Measurements from ENCODE around the gene TPI1.

Gene TPI1

DNA sequence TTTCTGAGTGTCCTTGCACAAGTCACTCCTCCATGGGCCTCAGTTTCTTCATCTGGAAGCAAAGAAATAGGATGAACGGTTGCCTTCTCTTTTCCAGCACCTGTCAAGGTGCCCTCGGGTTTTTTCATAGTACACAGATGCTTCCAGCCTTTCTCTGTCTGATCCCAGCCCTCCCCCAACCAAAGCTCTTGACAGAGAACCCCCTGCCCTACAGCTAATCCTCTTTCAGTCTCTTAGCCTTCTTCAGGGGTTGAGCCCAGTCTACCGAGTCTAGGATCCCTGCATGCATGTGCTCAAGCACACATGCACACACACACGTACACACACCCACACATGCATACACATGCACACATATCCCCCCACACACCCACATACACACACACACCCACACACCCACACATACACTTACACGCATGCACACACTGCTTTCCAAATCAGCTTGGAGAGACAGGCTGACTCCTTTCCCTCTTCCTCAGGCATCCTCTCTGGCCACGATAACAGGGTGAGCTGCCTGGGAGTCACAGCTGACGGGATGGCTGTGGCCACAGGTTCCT, 20.9 kb upstream of the TPI1 start:
- Histone ChIP-seq H3K4me3 (ENCODE audit: insufficient read depth, low read depth, low read length, poor library complexity, severe bottlenecking) (no peak overlapping the region), H3K9me3 (ENCODE audit: control insufficient read depth, low read length) (no peaks in the 10 kb centered on the region), H3K36me3 (ENCODE audit: control insufficient read depth, insufficient read depth, low read length) (no peaks in the 10 kb centered on the region), H3K27ac (ENCODE audit: insufficient read depth, low read length, poor library complexity, severe bottlenecking) (no peak overlapping the region), H3K27me3 (replicated peaks; ENCODE audit: control insufficient read depth, insufficient read depth, low read length, poor library complexity, severe bottlenecking) (no peaks in the 10 kb centered on the region), H3K4me1 (ENCODE audit: control insufficient read depth, insufficient read depth, low read length, poor library complexity, severe bottlenecking) (peaks cover 4% of the 10 kb centered on the region)
- DNase-seq, result no peak

DNA sequence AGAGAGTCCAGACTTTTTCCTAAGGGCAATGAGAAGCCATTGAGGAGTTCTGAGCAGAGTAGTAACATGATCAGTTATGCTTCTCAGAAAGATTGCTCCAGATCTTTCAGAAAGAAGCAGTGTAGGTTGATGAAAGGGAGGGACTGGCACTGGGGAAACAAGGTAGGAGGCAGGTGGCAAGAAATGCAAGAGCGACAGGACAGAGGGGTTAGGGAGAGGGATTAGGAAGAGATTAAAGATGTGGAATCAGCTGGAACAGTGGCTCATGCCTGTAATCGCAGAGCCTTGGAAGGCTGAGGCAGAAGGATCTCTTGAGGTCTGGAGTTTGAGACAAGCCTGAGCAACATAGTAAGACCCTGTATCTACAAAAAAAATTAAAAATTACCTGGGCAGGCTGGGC, 19.7 kb upstream of the TPI1 start:
- Histone ChIP-seq H3K4me3 (ENCODE audit: insufficient read depth, low read depth, low read length, poor library complexity, severe bottlenecking) (no peak overlapping the region), H3K36me3 (ENCODE audit: control insufficient read depth, insufficient read depth, low read length) (no peaks in the 10 kb centered on the region), H3K27me3 (replicated peaks; ENCODE audit: control insufficient read depth, insufficient read depth, low read length, poor library complexity, severe bottlenecking) (no peaks in the 10 kb centered on the region), H3K27ac (ENCODE audit: insufficient read depth, low read length, poor library complexity, severe bottlenecking) (no peak overlapping the region), H3K9me3 (ENCODE audit: control insufficient read depth, low read length) (no peaks in the 10 kb centered on the region), H3K4me1 (ENCODE audit: control insufficient read depth, insufficient read depth, low read length, poor library complexity, severe bottlenecking) (peaks cover 6% of the 10 kb centered on the region)
- DNase-seq, result no peak

DNA sequence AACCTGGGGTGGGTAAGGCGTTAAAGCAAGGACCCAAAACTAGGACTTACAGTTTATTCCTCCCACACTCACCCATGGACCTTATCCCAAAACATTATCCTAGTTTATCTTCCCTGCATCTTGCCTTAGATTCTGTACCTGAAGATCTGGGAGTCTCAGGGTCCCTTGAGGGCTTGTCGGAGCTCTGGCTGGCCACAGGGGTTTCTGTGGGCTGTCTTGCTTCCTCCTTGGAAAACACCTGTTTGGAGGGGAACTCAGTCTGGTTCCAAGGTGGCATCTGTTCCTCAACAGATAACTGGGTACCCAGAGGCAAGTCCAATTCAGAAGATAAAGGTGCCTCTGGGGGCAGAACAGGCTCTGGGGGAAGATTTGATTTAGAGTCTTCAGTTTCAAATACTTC, 17.9 kb upstream of the TPI1 start:
- Histone ChIP-seq H3K36me3 (ENCODE audit: control insufficient read depth, insufficient read depth, low read length) (no peaks in the 10 kb centered on the region), H3K4me3 (ENCODE audit: insufficient read depth, low read depth, low read length, poor library complexity, severe bottlenecking) (no peak overlapping the region), H3K27me3 (replicated peaks; ENCODE audit: control insufficient read depth, insufficient read depth, low read length, poor library complexity, severe bottlenecking) (no peaks in the 10 kb centered on the region), H3K9me3 (ENCODE audit: control insufficient read depth, low read length) (no peaks in the 10 kb centered on the region), H3K4me1 (ENCODE audit: control insufficient read depth, insufficient read depth, low read length, poor library complexity, severe bottlenecking) (peaks cover 23% of the 10 kb centered on the region), H3K27ac (ENCODE audit: insufficient read depth, low read length, poor library complexity, severe bottlenecking) (no peak overlapping the region)
- DNase-seq, result no peak

DNA sequence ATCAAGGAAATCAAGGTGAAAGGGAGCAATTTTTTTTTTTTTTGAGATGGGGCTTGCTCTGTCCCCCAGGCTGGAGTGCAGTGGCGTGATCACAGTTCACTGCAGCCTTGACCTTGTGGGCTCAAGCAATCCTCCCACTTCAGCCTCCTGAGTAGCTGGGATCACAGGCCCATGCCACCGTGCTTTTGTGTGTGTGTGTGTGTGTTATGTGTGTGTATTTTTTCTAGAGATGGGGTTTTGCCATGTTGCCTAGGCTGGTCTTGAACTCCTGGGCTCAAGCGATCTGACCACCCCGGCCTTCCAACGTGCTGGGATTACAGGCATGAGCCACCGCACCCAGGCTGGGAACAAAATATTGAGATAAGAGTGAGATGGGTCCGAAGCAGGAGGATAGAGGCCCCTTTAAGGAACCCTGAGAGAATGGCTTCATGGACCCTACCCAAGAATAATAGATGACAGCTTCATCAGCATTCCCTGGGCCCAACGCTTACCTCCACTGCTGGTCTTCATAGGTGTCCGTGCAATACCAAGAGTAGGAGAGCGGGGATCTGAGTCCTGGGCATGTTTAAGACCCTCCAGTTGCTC, 17.3 kb upstream of the TPI1 start:
- no peaks in the 10 kb centered on the region for H3K27me3 ChIP-seq (replicated peaks; ENCODE audit: control insufficient read depth, insufficient read depth, low read length, poor library complexity, severe bottlenecking)
- no peaks in the 10 kb centered on the region for H3K36me3 ChIP-seq (ENCODE audit: control insufficient read depth, insufficient read depth, low read length)
- H3K27ac ChIP-seq (ENCODE audit: insufficient read depth, low read length, poor library complexity, severe bottlenecking), result no peak overlapping the region
- no peak for DNase-seq
- no peaks in the 10 kb centered on the region for H3K9me3 ChIP-seq (ENCODE audit: control insufficient read depth, low read length)
- H3K4me1 ChIP-seq (ENCODE audit: control insufficient read depth, insufficient read depth, low read length, poor library complexity, severe bottlenecking), result peaks cover 23% of the 10 kb centered on the region
- H3K4me3 ChIP-seq (ENCODE audit: insufficient read depth, low read depth, low read length, poor library complexity, severe bottlenecking), result no peak overlapping the region

DNA sequence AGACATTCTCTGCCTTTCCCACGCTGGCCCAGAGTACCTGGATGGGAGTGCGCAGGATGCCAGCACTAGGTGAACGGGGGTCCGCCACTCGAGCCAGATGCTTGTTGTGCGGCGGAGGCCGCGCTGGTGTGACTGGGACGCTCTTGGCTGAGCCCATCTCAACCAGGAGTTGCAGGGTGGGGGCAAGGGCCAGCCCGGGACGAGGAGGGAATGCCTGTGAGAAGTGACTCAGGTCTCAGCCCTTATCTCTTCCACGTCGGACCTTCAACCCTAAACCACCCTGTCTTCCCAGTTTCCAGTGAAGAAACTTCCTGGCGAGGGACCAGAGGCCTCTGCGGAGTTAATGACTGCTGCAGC, 16.6 kb upstream of the TPI1 start:
- H3K27ac ChIP-seq (ENCODE audit: insufficient read depth, low read length, poor library complexity, severe bottlenecking), result no peak overlapping the region
- peak overlapping the region; percentile 87 for H3K4me3 ChIP-seq (ENCODE audit: insufficient read depth, low read depth, low read length, poor library complexity, severe bottlenecking)
- H3K27me3 ChIP-seq (replicated peaks; ENCODE audit: control insufficient read depth, insufficient read depth, low read length, poor library complexity, severe bottlenecking), result no peaks in the 10 kb centered on the region
- H3K9me3 ChIP-seq (ENCODE audit: control insufficient read depth, low read length), result no peaks in the 10 kb centered on the region
- peaks cover 4% of the 10 kb centered on the region for H3K36me3 ChIP-seq (ENCODE audit: control insufficient read depth, insufficient read depth, low read length)
- H3K4me1 ChIP-seq (ENCODE audit: control insufficient read depth, insufficient read depth, low read length, poor library complexity, severe bottlenecking), result peaks cover 23% of the 10 kb centered on the region
- DNase-seq, result no peak

DNA sequence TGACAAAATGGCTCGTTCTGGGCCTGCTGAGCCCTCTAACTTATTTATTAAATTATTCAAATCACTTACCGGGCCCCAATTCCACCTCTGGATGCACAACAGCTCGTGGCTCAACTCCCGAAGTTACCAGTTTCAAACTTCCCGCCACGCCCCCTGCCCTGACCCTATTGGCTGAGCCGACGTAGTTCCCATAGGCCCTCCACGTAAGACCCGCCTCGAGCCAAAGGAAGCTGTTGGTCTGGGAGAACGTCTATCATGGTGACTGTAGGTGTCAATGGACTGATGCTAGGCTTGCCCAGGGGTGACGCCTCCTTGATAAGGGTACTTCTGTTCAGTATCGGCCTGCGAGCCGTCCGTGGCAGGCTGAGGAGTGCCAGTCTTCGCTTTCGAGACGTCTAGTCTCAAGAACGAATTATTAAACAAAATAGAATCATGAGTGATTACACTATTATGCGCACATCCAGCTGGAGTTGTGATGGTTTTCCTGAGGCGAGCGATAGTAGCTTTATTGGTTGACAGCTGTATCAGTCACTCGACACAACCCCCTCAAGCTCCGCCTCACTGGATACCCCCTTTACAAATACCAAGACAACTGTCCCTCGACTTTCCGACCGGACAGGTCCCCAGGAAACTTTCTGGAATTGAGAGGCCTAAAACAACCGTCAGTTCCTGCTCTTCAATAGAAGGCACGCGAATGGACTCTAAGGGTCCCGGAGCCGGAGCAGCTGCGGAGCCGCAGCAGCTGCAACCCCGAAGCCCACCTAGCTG, 16.0 kb upstream of the TPI1 start, which contains the start of gene CDCA3:
CDCA3 (minus strand) TSS at position 134 of the 768 bp plus-strand sequence. CDS start 334 bp downstream, outside the sequence.
- no peaks in the 10 kb centered on the region for H3K27me3 ChIP-seq (replicated peaks; ENCODE audit: control insufficient read depth, insufficient read depth, low read length, poor library complexity, severe bottlenecking)
- H3K36me3 ChIP-seq (ENCODE audit: control insufficient read depth, insufficient read depth, low read length), result peaks cover 10% of the 10 kb centered on the region
- peak within 1 kb of the TSS; percentile 93 for H3K27ac ChIP-seq (ENCODE audit: insufficient read depth, low read length, poor library complexity, severe bottlenecking)
- peak; percentile 83 to 91 (median 86) for DNase-seq
- H3K9me3 ChIP-seq (ENCODE audit: control insufficient read depth, low read length), result no peaks in the 10 kb centered on the region
- peaks cover 23% of the 10 kb centered on the region for H3K4me1 ChIP-seq (ENCODE audit: control insufficient read depth, insufficient read depth, low read length, poor library complexity, severe bottlenecking)
- H3K4me3 ChIP-seq (ENCODE audit: insufficient read depth, low read depth, low read length, poor library complexity, severe bottlenecking), result peak within 1 kb of the TSS; percentile 87

DNA sequence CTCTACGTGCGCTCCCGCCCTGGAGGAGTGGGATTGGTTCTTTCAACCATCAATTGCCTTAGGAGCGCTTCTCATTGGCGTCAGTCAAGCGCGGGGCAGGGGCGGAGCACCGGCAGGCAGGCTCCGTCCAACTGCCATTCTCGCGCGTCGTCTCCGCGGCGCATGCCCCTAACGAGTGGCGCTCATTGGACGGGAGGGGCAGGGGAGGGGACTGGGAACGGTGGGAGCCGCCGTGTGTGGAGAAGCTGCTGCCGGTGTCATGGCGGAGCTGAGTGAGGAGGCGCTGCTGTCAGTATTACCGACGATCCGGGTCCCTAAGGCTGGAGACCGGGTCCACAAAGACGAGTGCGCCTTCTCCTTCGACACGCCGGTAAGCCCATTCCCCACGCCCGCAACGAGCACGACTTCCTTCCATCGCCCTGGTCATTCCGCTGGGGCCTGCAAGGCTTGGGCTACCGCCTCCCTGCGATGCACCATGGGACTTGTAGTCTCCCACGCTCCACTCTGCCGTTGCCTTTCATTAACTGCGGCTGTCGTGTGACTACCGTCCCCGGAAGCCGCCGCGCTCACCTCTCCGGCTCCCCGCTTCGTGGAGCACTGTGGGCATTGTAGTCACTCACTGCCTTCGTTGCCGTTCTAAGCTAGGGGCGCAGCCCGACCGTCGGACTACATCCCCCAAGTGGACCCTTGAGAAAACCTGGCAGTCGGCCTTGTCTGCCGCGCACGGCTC, 15.2 kb upstream of the TPI1 start, which contains the start of gene USP5:
USP5 (plus strand) TSS at position 230 of the 730 bp plus-strand sequence; CDS start at position 260, 30 bp downstream.
- Histone ChIP-seq H3K27me3 (replicated peaks; ENCODE audit: control insufficient read depth, insufficient read depth, low read length, poor library complexity, severe bottlenecking) (no peaks in the 10 kb centered on the region), H3K9me3 (ENCODE audit: control insufficient read depth, low read length) (no peaks in the 10 kb centered on the region), H3K27ac (ENCODE audit: insufficient read depth, low read length, poor library complexity, severe bottlenecking) (peak within 1 kb of the TSS; percentile 93), H3K36me3 (ENCODE audit: control insufficient read depth, insufficient read depth, low read length) (peaks cover 17% of the 10 kb centered on the region), H3K4me1 (ENCODE audit: control insufficient read depth, insufficient read depth, low read length, poor library complexity, severe bottlenecking) (peaks cover 23% of the 10 kb centered on the region), H3K4me3 (ENCODE audit: insufficient read depth, low read depth, low read length, poor library complexity, severe bottlenecking) (peak within 1 kb of the TSS; percentile 87)
- DNase-seq, result peak; percentile 93 to 98 (median 98)

DNA sequence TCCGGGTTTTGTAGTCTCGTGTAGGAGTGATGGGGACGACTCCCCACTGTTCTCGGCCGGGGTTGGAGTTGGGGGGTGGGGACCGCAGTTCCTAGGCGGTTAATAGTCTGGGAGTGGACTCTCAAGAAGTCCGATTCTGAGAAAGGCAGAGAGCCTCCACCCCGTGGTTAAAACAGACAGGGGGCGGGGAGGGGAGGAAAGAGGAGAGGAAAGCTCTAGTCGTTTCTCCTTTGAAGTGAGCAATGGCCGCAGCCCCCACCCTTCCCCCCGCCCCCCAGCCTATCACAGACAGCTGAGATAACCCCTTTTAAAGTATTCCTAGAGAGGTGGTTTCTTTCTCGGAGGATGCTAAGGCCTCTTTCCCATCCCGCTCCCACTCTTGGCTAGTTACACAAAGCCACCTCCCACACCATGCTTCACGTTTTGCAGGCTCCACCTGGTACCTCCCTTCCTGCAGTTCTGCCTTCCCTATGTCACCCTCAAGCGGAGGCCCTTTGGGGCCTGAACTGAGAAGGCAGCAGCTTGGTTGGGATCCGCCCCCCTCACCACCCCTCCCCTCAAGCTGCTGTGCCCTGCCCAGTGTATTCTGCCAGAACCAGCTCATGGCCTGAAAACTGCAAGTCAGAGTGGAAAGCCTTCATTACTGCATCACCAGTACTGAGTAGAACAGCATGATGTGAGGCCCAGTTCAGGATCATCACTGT, 14.5 kb upstream of the TPI1 start:
- Histone ChIP-seq H3K4me3 (ENCODE audit: insufficient read depth, low read depth, low read length, poor library complexity, severe bottlenecking) (peak overlapping the region; percentile 87), H3K9me3 (ENCODE audit: control insufficient read depth, low read length) (no peaks in the 10 kb centered on the region), H3K36me3 (ENCODE audit: control insufficient read depth, insufficient read depth, low read length) (peaks cover 24% of the 10 kb centered on the region), H3K4me1 (ENCODE audit: control insufficient read depth, insufficient read depth, low read length, poor library complexity, severe bottlenecking) (peaks cover 23% of the 10 kb centered on the region), H3K27ac (ENCODE audit: insufficient read depth, low read length, poor library complexity, severe bottlenecking) (peak overlapping the region; percentile 93), H3K27me3 (replicated peaks; ENCODE audit: control insufficient read depth, insufficient read depth, low read length, poor library complexity, severe bottlenecking) (no peaks in the 10 kb centered on the region)
- DNase-seq, result peak; percentile 24 to 59 (median 53)

DNA sequence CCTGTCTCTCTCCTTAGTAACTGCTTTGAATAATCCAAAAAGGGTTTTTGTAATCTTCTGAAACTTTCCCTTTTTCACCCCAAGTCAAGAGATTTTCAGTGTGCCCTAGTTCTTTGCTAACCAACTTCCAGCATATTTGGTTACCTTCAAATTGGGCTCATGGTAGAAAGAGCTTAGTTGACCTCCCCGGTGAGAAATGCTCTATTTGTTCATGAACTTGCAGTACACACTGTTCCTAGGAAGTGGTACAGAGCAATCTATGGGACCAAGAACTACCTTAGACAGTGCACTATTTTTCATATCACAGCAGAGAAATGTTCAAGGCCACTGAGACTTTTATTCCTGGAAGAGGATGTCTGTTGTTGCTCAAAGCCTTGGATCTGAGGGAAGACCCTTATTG, 13.7 kb upstream of the TPI1 start:
- DNase-seq, result no peak
- Histone ChIP-seq H3K27ac (ENCODE audit: insufficient read depth, low read length, poor library complexity, severe bottlenecking) (peak overlapping the region; percentile 93), H3K4me3 (ENCODE audit: insufficient read depth, low read depth, low read length, poor library complexity, severe bottlenecking) (no peak overlapping the region), H3K27me3 (replicated peaks; ENCODE audit: control insufficient read depth, insufficient read depth, low read length, poor library complexity, severe bottlenecking) (no peaks in the 10 kb centered on the region), H3K36me3 (ENCODE audit: control insufficient read depth, insufficient read depth, low read length) (peaks cover 33% of the 10 kb centered on the region), H3K4me1 (ENCODE audit: control insufficient read depth, insufficient read depth, low read length, poor library complexity, severe bottlenecking) (peaks cover 23% of the 10 kb centered on the region), H3K9me3 (ENCODE audit: control insufficient read depth, low read length) (no peaks in the 10 kb centered on the region)
